HEK293 (cell line): ENCODE data around the gene ANTXR1.

Source experiments
- CTCF ChIA-PET: fragments of 350-600 bp; formaldehyde crosslinking; extraction: SDS; loops from one replicate; lab custom pipeline; 2021; ENCODE audit warnings: antibody characterized with exemption; lab: Yijun Ruan, JAX
- POLR2A ChIA-PET: fragments of 300-600 bp; formaldehyde crosslinking; extraction: SDS; loops from one replicate; lab custom pipeline; 2020; ENCODE audit warnings: antibody characterized with exemption, inconsistent platforms; lab: Yijun Ruan, JAX
- H3K27ac ChIP-seq: fragments of 200-500 bp; sonication (Bioruptor generic); 2 replicates; pipeline ENCODE4 v1.5.1; 2014; ENCODE audit warnings: low read depth, low read length, control low read depth, inconsistent platforms; ENCODE audit errors: extremely low read depth
- H3K36me3 ChIP-seq, 2 experiments: fragments of 200-500 bp in 1 of 2; sonication (Bioruptor generic) in 1 of 2; 1 replicate in 1 of 2; 2 replicates in 1 of 2; pipeline ENCODE4 v1.5.1; 2014 to 2017; ENCODE audit warnings: inconsistent platforms in 2 of 2, low read length in 2 of 2; ENCODE audit not compliant: control insufficient read depth in 2 of 2, insufficient read depth in 1 of 2
- H3K4me1 ChIP-seq: fragments of 200-500 bp; sonication (Bioruptor generic); 2 replicates; pipeline ENCODE4 v1.5.1; 2014; ENCODE audit warnings: mild to moderate bottlenecking, low read length, inconsistent platforms; ENCODE audit not compliant: control insufficient read depth, insufficient read depth
- H3K4me3 ChIP-seq: 2 replicates; pipeline ENCODE4 v1.5.1; 2011; ENCODE audit warnings: low read depth, mild to moderate bottlenecking, control low read depth, low read length, moderate library complexity
- H3K9me3 ChIP-seq: fragments of 200-500 bp; sonication (Bioruptor generic); 2 replicates; pipeline ENCODE4 v1.5.1; 2014; ENCODE audit warnings: low read depth, low read length, inconsistent platforms; ENCODE audit not compliant: control insufficient read depth, insufficient read depth
- MZF1 ChIP-seq: fragments of 450-650 bp; formaldehyde crosslinking; IDR thresholded peaks from 2 replicates; pipeline ENCODE4 v1.5.1; 2017; ENCODE audit warnings: missing biosample characterization, missing genetic modification characterization, borderline replicate concordance
- RBAK ChIP-seq: fragments of 450-650 bp; formaldehyde crosslinking; IDR thresholded peaks from 2 replicates; pipeline ENCODE4 v1.5.1; 2016; ENCODE audit warnings: missing biosample characterization, missing genetic modification characterization
- SP3 ChIP-seq: fragments of 450-650 bp; formaldehyde crosslinking; IDR thresholded peaks from 2 replicates; pipeline ENCODE4 v1.5.1; 2016; ENCODE audit warnings: missing biosample characterization, missing genetic modification characterization
- ZNF146 ChIP-seq: fragments of 450-650 bp; formaldehyde crosslinking; IDR thresholded peaks from 2 replicates; pipeline ENCODE4 v1.5.1; 2016; ENCODE audit warnings: missing biosample characterization, missing genetic modification characterization
- ZNF2 ChIP-seq: fragments of 450-650 bp; formaldehyde crosslinking; IDR thresholded peaks from 2 replicates; pipeline ENCODE4 v1.5.1; 2016; ENCODE audit warnings: missing biosample characterization, missing genetic modification characterization
- ZNF311 ChIP-seq: fragments of 450-650 bp; formaldehyde crosslinking; IDR thresholded peaks from 2 replicates; pipeline ENCODE4 v1.5.1; 2017; ENCODE audit warnings: missing biosample characterization, missing genetic modification characterization, borderline replicate concordance
- ZNF366 ChIP-seq: fragments of 450-650 bp; formaldehyde crosslinking; conservative IDR thresholded peaks from 2 replicates; pipeline ENCODE4 v1.5.1; 2016; ENCODE audit warnings: missing biosample characterization, missing genetic modification characterization
- ZNF529 ChIP-seq: fragments of 450-650 bp; formaldehyde crosslinking; IDR thresholded peaks from 2 replicates; pipeline ENCODE4 v1.5.1; 2017; ENCODE audit warnings: missing genetic modification characterization, missing biosample characterization; ENCODE audit not compliant: insufficient replicate concordance
- ZNF544 ChIP-seq: fragments of 450-650 bp; formaldehyde crosslinking; IDR thresholded peaks from 2 replicates; pipeline ENCODE4 v1.5.0; 2017; ENCODE audit warnings: missing biosample characterization, missing genetic modification characterization
- ZNF555 ChIP-seq: fragments of 450-650 bp; formaldehyde crosslinking; conservative IDR thresholded peaks from 2 replicates; pipeline ENCODE4 v1.5.1; 2017; ENCODE audit warnings: missing biosample characterization, mild to moderate bottlenecking, missing genetic modification characterization, inconsistent platforms
- ZNF600 ChIP-seq: fragments of 450-650 bp; formaldehyde crosslinking; IDR thresholded peaks from 2 replicates; pipeline ENCODE4 v1.5.1; 2016; ENCODE audit warnings: missing biosample characterization, missing genetic modification characterization
- ZNF610 ChIP-seq: fragments of 450-650 bp; formaldehyde crosslinking; IDR thresholded peaks from 2 replicates; pipeline ENCODE4 v1.5.1; 2016; ENCODE audit warnings: missing biosample characterization, missing genetic modification characterization, borderline replicate concordance
- ZNF660 ChIP-seq: fragments of 450-650 bp; IDR thresholded peaks from 2 replicates; pipeline ENCODE4 v1.5.1; 2018; ENCODE audit warnings: missing biosample characterization, mild to moderate bottlenecking, missing genetic modification characterization
- ZNF76 ChIP-seq: fragments of 450-650 bp; formaldehyde crosslinking; IDR thresholded peaks from 2 replicates; pipeline ENCODE4; 2016; ENCODE audit warnings: low read depth, missing biosample characterization, missing genetic modification characterization, borderline replicate concordance
- ZNF830 ChIP-seq: fragments of 450-650 bp; IDR thresholded peaks from 2 replicates; pipeline ENCODE4 v1.5.0; 2018; ENCODE audit warnings: missing biosample characterization, missing genetic modification characterization, low read depth, mild to moderate bottlenecking, moderate library complexity
- TF ChIP-seq, protein P1 (sequence below): fragments of 450-650 bp; formaldehyde crosslinking; IDR thresholded peaks from 2 replicates; pipeline ENCODE4 v1.5.1; 2016; ENCODE audit warnings: missing biosample characterization, missing genetic modification characterization
- TF ChIP-seq, protein P2 (sequence below): fragments of 450-650 bp; formaldehyde crosslinking; IDR thresholded peaks from 2 replicates; pipeline ENCODE4 v1.5.1; 2016; ENCODE audit warnings: missing biosample characterization, missing genetic modification characterization, borderline replicate concordance
- TF ChIP-seq, protein P3 (sequence below): fragments of 450-650 bp; formaldehyde crosslinking; IDR thresholded peaks from 2 replicates; pipeline ENCODE4 v1.5.1; 2016; ENCODE audit warnings: missing biosample characterization, missing genetic modification characterization
- TF ChIP-seq, protein P4 (sequence below): fragments of 450-650 bp; formaldehyde crosslinking; IDR thresholded peaks from 2 replicates; pipeline ENCODE4 v1.5.1; 2016; ENCODE audit warnings: missing biosample characterization, missing genetic modification characterization

ANTXR1 gene

DNA sequence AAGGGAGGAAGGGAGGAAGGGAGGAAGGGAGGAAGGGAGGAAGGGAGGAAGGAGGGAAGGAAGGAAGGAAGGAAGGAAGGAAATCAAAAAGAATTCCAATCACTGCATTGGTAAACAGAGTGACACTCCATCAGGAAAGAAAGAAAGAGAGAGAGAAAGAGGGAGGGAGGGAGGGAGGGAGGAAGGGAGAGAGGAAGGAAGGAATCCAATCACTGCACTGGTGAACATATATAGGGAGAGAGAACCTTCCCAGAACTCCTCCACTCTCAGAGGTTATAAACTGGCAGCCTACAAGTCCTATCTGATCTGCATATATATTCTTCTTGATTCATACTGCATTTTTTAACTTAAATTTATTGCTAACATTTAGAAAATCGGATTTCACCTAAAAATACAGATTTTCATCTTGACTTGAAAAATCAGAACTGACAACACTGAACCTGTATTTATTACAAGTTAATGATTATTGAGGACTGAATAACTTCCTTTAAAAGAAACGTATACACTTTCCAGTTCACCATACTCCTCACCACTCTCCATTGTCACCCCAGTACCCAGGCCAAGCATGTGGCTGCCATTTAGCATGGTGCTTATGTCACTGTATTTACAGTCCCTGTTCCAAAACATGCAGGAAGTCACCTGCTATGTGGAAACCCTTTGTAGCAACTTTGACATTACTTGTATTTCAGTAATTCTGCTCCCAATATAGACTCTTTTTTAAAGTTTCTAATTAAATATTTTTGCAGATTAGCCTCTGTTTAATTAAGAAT lies 83.5 kb downstream of the ANTXR1 start:
- Histone ChIP-seq H3K9me3 (no peaks in the 10 kb centered on the region), H3K4me3 (no peak overlapping the region), H3K4me1 (no peaks in the 10 kb centered on the region), H3K36me3 (peaks cover 0 to 8% of the 10 kb centered on the region in 2 experiments; a peak in 1 of 3 replicates), H3K27ac (no peak overlapping the region)
- CTCF ChIA-PET, result no interaction called here
- peak; percentile 71 for TF ChIP-seq ZNF366
- TF ChIP-seq, protein P1, sequence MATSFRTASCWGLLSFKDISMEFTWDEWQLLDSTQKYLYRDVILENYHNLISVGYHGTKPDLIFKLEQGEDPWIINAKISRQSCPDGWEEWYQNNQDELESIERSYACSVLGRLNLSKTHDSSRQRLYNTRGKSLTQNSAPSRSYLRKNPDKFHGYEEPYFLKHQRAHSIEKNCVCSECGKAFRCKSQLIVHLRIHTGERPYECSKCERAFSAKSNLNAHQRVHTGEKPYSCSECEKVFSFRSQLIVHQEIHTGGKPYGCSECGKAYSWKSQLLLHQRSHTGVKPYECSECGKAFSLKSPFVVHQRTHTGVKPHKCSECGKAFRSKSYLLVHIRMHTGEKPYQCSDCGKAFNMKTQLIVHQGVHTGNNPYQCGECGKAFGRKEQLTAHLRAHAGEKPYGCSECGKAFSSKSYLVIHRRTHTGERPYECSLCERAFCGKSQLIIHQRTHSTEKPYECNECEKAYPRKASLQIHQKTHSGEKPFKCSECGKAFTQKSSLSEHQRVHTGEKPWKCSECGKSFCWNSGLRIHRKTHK (tag by site-specific recombination), result no peak
- TF ChIP-seq SP3 (tag by site-specific recombination), result no peak
- no peak for TF ChIP-seq ZNF2
- no peak for TF ChIP-seq MZF1
- POLR2A ChIA-PET, result no interaction called here

DNA sequence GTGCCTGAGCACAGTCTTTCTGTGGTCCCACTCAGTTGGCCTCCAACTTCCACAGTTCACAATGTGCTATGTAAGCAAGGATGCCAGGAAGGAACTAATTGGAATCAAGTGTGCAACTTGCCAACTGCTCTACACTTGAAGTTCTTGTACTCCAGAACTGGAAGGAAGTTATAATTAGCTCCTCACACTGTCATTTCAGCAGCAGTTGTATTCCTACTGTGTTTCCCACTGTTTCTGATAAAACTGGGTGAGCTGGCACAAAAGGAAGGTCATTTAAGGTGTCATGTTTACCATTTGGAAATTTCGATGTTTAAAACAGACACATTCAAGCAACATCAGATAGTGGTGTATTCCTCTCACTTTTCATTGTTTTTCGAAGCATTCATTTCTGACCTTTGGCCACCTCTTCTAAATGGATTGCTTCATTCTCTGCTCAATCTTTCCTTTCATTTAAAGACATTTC lies 84.2 kb downstream of the ANTXR1 start:
- Histone ChIP-seq H3K36me3 (peaks cover 0 to 6% of the 10 kb centered on the region in 2 experiments; a peak in 1 of 3 replicates), H3K9me3 (no peaks in the 10 kb centered on the region), H3K4me3 (no peak overlapping the region), H3K4me1 (no peaks in the 10 kb centered on the region), H3K27ac (no peak overlapping the region)
- TF ChIP-seq ZNF76 (no peak), ZNF544 (tag by site-specific recombination) (no peak), ZNF311 (tag by site-specific recombination) (no peak), ZNF610 (tag by site-specific recombination) (no peak), ZNF660 (tag by site-specific recombination) (no peak)
- TF ChIP-seq, protein P2, sequence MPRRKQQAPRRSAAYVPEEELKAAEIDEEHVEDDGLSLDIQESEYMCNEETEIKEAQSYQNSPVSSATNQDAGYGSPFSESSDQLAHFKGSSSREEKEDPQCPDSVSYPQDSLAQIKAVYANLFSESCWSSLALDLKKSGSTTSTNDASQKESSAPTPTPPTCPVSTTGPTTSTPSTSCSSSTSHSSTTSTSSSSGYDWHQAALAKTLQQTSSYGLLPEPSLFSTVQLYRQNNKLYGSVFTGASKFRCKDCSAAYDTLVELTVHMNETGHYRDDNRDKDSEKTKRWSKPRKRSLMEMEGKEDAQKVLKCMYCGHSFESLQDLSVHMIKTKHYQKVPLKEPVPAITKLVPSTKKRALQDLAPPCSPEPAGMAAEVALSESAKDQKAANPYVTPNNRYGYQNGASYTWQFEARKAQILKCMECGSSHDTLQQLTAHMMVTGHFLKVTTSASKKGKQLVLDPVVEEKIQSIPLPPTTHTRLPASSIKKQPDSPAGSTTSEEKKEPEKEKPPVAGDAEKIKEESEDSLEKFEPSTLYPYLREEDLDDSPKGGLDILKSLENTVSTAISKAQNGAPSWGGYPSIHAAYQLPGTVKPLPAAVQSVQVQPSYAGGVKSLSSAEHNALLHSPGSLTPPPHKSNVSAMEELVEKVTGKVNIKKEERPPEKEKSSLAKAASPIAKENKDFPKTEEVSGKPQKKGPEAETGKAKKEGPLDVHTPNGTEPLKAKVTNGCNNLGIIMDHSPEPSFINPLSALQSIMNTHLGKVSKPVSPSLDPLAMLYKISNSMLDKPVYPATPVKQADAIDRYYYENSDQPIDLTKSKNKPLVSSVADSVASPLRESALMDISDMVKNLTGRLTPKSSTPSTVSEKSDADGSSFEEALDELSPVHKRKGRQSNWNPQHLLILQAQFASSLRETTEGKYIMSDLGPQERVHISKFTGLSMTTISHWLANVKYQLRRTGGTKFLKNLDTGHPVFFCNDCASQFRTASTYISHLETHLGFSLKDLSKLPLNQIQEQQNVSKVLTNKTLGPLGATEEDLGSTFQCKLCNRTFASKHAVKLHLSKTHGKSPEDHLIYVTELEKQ (tag by site-specific recombination), result no peak
- ChIA-PET CTCF (no interaction called here), POLR2A (no interaction called here)

DNA sequence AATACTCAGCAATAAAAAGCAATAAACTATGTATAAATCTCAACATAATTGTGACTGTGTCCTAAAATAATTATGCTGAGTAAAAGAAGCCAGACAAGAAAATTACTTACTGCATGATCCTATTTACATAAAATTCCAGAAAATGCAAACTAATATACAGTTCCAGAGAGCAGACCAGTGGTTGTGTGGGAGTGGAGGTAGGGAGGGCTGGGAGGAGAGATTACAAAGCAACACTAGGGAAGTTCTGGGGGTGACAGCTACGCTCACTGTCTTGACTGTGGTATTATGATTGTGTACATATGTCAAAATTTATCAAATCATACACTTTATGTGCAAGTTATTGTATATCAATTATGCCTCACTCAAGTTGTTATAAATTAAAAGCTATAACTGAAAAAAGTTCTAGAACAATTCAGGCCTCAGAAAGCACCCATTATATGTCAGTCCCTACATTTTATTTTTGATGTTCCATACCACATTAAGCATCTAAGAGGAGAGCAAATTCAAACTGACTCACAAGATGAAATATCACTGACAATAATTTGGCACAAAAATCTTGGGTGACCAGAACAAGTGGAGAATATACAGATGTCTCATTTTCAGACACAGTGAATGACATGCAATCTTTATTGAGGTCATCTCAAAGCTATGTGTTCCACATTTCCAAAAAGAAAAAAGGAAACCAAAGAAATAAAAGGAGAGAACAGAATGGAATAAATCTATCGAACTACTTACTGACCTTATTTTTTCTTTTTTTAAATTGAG lies 85.1 kb downstream of the ANTXR1 start:
- Histone ChIP-seq H3K27ac (no peak overlapping the region), H3K9me3 (no peaks in the 10 kb centered on the region), H3K36me3 (peaks cover 0 to 15% of the 10 kb centered on the region in 2 experiments; a peak in 1 of 3 replicates), H3K4me3 (no peak overlapping the region), H3K4me1 (no peaks in the 10 kb centered on the region)
- ChIA-PET CTCF (interaction anchor here (0.5 to 0.6 kb wide), 3 partner anchors 11 to 154 kb away, joined by 3 read pairs; no protein-coding TSS in a partner anchor), POLR2A (no interaction called here)
- TF ChIP-seq ZNF529 (tag by site-specific recombination), result no peak
- TF ChIP-seq ZNF555 (tag by site-specific recombination), result no peak
- TF ChIP-seq, protein P3, sequence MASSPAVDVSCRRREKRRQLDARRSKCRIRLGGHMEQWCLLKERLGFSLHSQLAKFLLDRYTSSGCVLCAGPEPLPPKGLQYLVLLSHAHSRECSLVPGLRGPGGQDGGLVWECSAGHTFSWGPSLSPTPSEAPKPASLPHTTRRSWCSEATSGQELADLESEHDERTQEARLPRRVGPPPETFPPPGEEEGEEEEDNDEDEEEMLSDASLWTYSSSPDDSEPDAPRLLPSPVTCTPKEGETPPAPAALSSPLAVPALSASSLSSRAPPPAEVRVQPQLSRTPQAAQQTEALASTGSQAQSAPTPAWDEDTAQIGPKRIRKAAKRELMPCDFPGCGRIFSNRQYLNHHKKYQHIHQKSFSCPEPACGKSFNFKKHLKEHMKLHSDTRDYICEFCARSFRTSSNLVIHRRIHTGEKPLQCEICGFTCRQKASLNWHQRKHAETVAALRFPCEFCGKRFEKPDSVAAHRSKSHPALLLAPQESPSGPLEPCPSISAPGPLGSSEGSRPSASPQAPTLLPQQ, result no peak
- TF ChIP-seq, protein P4, sequence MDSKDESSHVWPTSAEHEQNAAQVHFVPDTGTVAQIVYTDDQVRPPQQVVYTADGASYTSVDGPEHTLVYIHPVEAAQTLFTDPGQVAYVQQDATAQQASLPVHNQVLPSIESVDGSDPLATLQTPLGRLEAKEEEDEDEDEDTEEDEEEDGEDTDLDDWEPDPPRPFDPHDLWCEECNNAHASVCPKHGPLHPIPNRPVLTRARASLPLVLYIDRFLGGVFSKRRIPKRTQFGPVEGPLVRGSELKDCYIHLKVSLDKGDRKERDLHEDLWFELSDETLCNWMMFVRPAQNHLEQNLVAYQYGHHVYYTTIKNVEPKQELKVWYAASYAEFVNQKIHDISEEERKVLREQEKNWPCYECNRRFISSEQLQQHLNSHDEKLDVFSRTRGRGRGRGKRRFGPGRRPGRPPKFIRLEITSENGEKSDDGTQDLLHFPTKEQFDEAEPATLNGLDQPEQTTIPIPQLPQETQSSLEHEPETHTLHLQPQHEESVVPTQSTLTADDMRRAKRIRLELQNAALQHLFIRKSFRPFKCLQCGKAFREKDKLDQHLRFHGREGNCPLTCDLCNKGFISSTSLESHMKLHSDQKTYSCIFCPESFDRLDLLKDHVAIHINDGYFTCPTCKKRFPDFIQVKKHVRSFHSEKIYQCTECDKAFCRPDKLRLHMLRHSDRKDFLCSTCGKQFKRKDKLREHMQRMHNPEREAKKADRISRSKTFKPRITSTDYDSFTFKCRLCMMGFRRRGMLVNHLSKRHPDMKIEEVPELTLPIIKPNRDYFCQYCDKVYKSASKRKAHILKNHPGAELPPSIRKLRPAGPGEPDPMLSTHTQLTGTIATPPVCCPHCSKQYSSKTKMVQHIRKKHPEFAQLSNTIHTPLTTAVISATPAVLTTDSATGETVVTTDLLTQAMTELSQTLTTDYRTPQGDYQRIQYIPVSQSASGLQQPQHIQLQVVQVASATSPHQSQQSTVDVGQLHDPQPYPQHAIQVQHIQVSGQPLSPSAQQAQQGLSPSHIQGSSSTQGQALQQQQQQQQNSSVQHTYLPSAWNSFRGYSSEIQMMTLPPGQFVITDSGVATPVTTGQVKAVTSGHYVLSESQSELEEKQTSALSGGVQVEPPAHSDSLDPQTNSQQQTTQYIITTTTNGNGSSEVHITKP, result no peak
- no peak for TF ChIP-seq ZNF830 (tag by site-specific recombination)
- no peak for TF ChIP-seq RBAK (tag by site-specific recombination)
- TF ChIP-seq ZNF600 (tag by site-specific recombination), result no peak
- TF ChIP-seq ZNF544 (tag by site-specific recombination), result no peak
- no peak for TF ChIP-seq ZNF146 (tag by site-specific recombination)
